H1 (cell line): ENCODE results near the gene FAM72B. TPM values are rescaled to one million over a fixed set of nuclear protein-coding genes. Genes with fewer than 3 reads are reported as not detected.
"Not testable (repeated sequence)": the region's sequence is repeated elsewhere in the genome, so short reads cannot be mapped to it uniquely, and the experiment has no call there.

Experiments used
- CTCF ChIA-PET: fragments of 300-600 bp; sonication (Branson Sonifier 250); formaldehyde crosslinking; loops from one replicate; lab custom pipeline; 2021; ENCODE audit not compliant: partially characterized antibody; lab: Charles Lee
- POLR2A ChIA-PET: fragments of 300-600 bp; sonication (Branson Sonifier 250); formaldehyde crosslinking; loops from one replicate; lab custom pipeline; 2021; ENCODE audit warnings: inconsistent platforms; ENCODE audit not compliant: partially characterized antibody; lab: Charles Lee
- DNase-seq, 2 experiments: peaks; one replicate each; pipeline versions ENCODE4 v3.0.0 to v3.0.0-alpha.2; 2010 to 2022; ENCODE audit warnings: low spot score in 2 of 2, low read depth in 1 of 2, mixed read lengths in 1 of 2
- FAIRE-seq: peaks from 2 replicates; lab custom pipeline; 2011; peaks lifted over from hg19 to GRCh38; lab: Jason Lieb, UNC
- H2AFZ ChIP-seq: 2 replicates; pipeline ENCODE4 v1.8.1; 2012; ENCODE audit warnings: low read length, inconsistent platforms
- H2AK5ac ChIP-seq: 2 replicates; pipeline ENCODE4 v1.6.1; 2013; ENCODE audit warnings: low read depth, low read length
- H2BK120ac ChIP-seq: replicated peaks from 2 replicates; pipeline ENCODE3; 2013; ENCODE audit warnings: low read depth, low read length, inconsistent platforms
- H2BK12ac ChIP-seq: 2 replicates; pipeline ENCODE4 v1.6.1; 2013; ENCODE audit warnings: low read depth, low read length
- H2BK15ac ChIP-seq: 2 replicates; pipeline ENCODE4 v1.6.1; 2013; ENCODE audit warnings: low read length
- H2BK20ac ChIP-seq: 2 replicates; pipeline ENCODE4 v1.6.1; 2013; ENCODE audit warnings: low read length
- H2BK5ac ChIP-seq: 2 replicates; pipeline ENCODE4 v1.6.1; 2013; ENCODE audit warnings: low read depth, low read length
- H3K14ac ChIP-seq: 2 replicates; pipeline ENCODE4 v1.6.1; 2013; ENCODE audit warnings: inconsistent platforms; ENCODE audit not compliant: insufficient read length
- H3K18ac ChIP-seq: 2 replicates; pipeline ENCODE4 v1.6.1; 2013; ENCODE audit warnings: low read length; ENCODE audit errors: extremely low read depth
- H3K23ac ChIP-seq: 2 replicates; pipeline ENCODE4 v1.6.1; 2013; ENCODE audit warnings: inconsistent platforms; ENCODE audit not compliant: insufficient read length
- H3K23me2 ChIP-seq: 2 replicates; pipeline ENCODE4 v1.6.1; 2013; ENCODE audit warnings: low read depth, low read length
- H3K27ac ChIP-seq: 2 replicates; pipeline ENCODE4 v1.6.1; 2011; ENCODE audit warnings: low read depth, low read length, inconsistent platforms
- H3K27me3 ChIP-seq, 4 experiments: replicated peaks in 1 of 4; 1 replicate in 1 of 4; 2 replicates in 3 of 4; pipeline versions ENCODE4 v1.6.1 to v1.8.1; 2011 to 2013; ENCODE audit warnings: low read length in 3 of 4, mild to moderate bottlenecking in 3 of 4, inconsistent platforms in 2 of 4, mixed read lengths in 2 of 4, moderate library complexity in 1 of 4; ENCODE audit not compliant: control insufficient read depth in 3 of 4, insufficient read depth in 3 of 4; ENCODE audit errors: extremely low read depth in 1 of 4
- H3K36me3 ChIP-seq, 4 experiments: 2 replicates each; pipeline versions ENCODE4 v1.6.1 to v1.8.1; 2011 to 2013; ENCODE audit warnings: mild to moderate bottlenecking in 4 of 4, low read length in 3 of 4, moderate library complexity in 2 of 4, control low read depth in 1 of 4, inconsistent platforms in 1 of 4; ENCODE audit not compliant: insufficient read depth in 4 of 4, control insufficient read depth in 2 of 4
- H3K4ac ChIP-seq: replicated peaks from 2 replicates; pipeline ENCODE3; 2013; ENCODE audit warnings: low read length, low read depth, mixed read lengths, inconsistent platforms; ENCODE audit not compliant: insufficient read length
- H3K4me1 ChIP-seq, 4 experiments: replicated peaks in 1 of 4; 1 replicate in 1 of 4; 2 replicates in 3 of 4; pipeline versions ENCODE4 v1.6.1 to v1.8.1; 2011 to 2013; ENCODE audit warnings: low read length in 3 of 4, inconsistent platforms in 2 of 4, mixed read lengths in 1 of 4; ENCODE audit not compliant: insufficient read depth in 4 of 4, control insufficient read depth in 3 of 4
- H3K4me2 ChIP-seq, 2 experiments: 2 replicates each; pipeline versions ENCODE4 v1.6.1 to v1.8.1; 2011 to 2013; ENCODE audit warnings: low read depth in 2 of 2, low read length in 2 of 2, control low read depth in 1 of 2, inconsistent platforms in 1 of 2, mild to moderate bottlenecking in 1 of 2; ENCODE audit not compliant: insufficient read depth in 1 of 2
- H3K4me3 ChIP-seq, 4 experiments: fragments of 200-600, 300-600 bp in 1 of 4; sonication (generic), shearing (Covaris generic), sonication (Bioruptor Twin) in 1 of 4; 2 replicates each; pipeline versions ENCODE4 v1.5.1 to v1.8.1; 2011 to 2016; ENCODE audit warnings: low read length in 4 of 4, low read depth in 3 of 4, control low read depth in 2 of 4, inconsistent platforms in 2 of 4, mild to moderate bottlenecking in 2 of 4, mixed read lengths in 1 of 4, moderate library complexity in 1 of 4; ENCODE audit not compliant: insufficient read depth in 2 of 4; ENCODE audit errors: extremely low read depth in 1 of 4
- H3K56ac ChIP-seq: replicated peaks from 2 replicates; pipeline ENCODE3; 2013; ENCODE audit warnings: low read depth, mild to moderate bottlenecking, mixed read lengths, low read length, inconsistent platforms; ENCODE audit not compliant: insufficient read length
- H3K79me1 ChIP-seq: 2 replicates; pipeline ENCODE4 v1.6.1; 2013; ENCODE audit warnings: low read depth, low read length, control low read depth
- H3K79me2 ChIP-seq, 2 experiments: 2 replicates each; pipeline versions ENCODE4 v1.6.1 to v1.8.1; 2012 to 2013; ENCODE audit warnings: low read length in 2 of 2, mild to moderate bottlenecking in 2 of 2, inconsistent platforms in 1 of 2; ENCODE audit not compliant: insufficient read depth in 2 of 2, control insufficient read depth in 1 of 2
- H3K9ac ChIP-seq, 4 experiments: replicated peaks in 1 of 4; 1 replicate in 1 of 4; 2 replicates in 3 of 4; pipeline versions ENCODE4 v1.6.1 to v1.8.1; 2011 to 2013; ENCODE audit warnings: low read depth in 3 of 4, low read length in 3 of 4, control low read depth in 2 of 4, mild to moderate bottlenecking in 2 of 4, moderate library complexity in 2 of 4, inconsistent platforms in 1 of 4; ENCODE audit errors: extremely low read depth in 1 of 4
- H3K9me3 ChIP-seq, 2 experiments: 2 replicates each; pipeline versions ENCODE4 v1.6.1 to v1.8.1; 2012 to 2013; ENCODE audit warnings: mild to moderate bottlenecking in 2 of 2, moderate library complexity in 2 of 2, control low read depth in 1 of 2, inconsistent platforms in 1 of 2, low read depth in 1 of 2, low read length in 1 of 2, mixed read lengths in 1 of 2; ENCODE audit not compliant: insufficient read depth in 2 of 2
- H4K20me1 ChIP-seq, 2 experiments: replicated peaks in 1 of 2; 2 replicates each; pipeline versions ENCODE3 to v1.8.1; 2011 to 2013; ENCODE audit warnings: inconsistent platforms in 2 of 2, low read length in 2 of 2, mild to moderate bottlenecking in 1 of 2; ENCODE audit not compliant: insufficient read depth in 2 of 2, control insufficient read depth in 1 of 2
- H4K5ac ChIP-seq: 2 replicates; pipeline ENCODE4 v1.6.1; 2013; ENCODE audit warnings: low read length, low read depth, mixed read lengths, inconsistent platforms; ENCODE audit not compliant: insufficient read length
- H4K8ac ChIP-seq: 2 replicates; pipeline ENCODE4 v1.8.0; 2013; ENCODE audit warnings: mild to moderate bottlenecking, moderate library complexity, low read length, inconsistent platforms; ENCODE audit not compliant: insufficient read depth; ENCODE audit errors: extremely low read depth
- H4K91ac ChIP-seq: replicated peaks from 2 replicates; pipeline ENCODE3; 2013; ENCODE audit warnings: low read length, mixed read lengths, inconsistent platforms; ENCODE audit not compliant: insufficient read length
- WGBS, 2 experiments: shearing (Covaris generic) in 1 of 2; methylation state at CpG; one replicate each; pipeline versions ENCODE4 v1.1.6 to v1.1.7; 2013 to 2015; ENCODE audit warnings: low lambda C conversion rate in 2 of 2, mixed read lengths in 2 of 2, inconsistent platforms in 1 of 2, low coverage in 1 of 2, missing lambda C conversion rate in 1 of 2; ENCODE audit not compliant: insufficient replicate concordance in 2 of 2, insufficient coverage in 1 of 2, insufficient read length in 1 of 2; ENCODE audit errors: extremely low coverage in 1 of 2, missing lambda C conversion rate in 1 of 2; 5-methylcytosine and 5-hydroxymethylcytosine counted together
- polyA plus RNA-seq, 7 experiments: library from polyadenylated mRNA; depleted of rRNA in 3 of 7; stranded (reverse) in 5 of 7; unstranded in 2 of 7; fragments of >200 nt in 5 of 7; fragments of 200-250 nt in 2 of 7; gene quantifications; 1 replicate in 5 of 7; 2 replicates in 1 of 7; 4 replicates in 1 of 7; pipeline versions ENCODE4 v1.2.1 to v1.2.3, GENCODE V29; 2011 to 2013; ENCODE audit warnings: missing spikeins in 2 of 7, mixed read lengths in 2 of 7
- total RNA-seq: library from RNA; stranded (reverse); fragmentation: NEBNext Ultra II Directional; extraction: Animal tissue kit (Norgen Biotek cat#: 25700); gene quantifications from 2 replicates; pipeline ENCODE4 v1.2.1, GENCODE V29; 2021

FAM72B gene
- total and polyA plus RNA-seq, 2 of the 8 experiments (the other 6 are each of a cell fraction or from before 2014, with no cell fraction given): 7.7 to 20.7 TPM

- H4K8ac ChIP-seq, H3K23ac ChIP-seq, H3K23me2 ChIP-seq, H2BK12ac ChIP-seq, H3K4me2 ChIP-seq, H3K18ac ChIP-seq, FAIRE-seq, H3K4me3 ChIP-seq, H2AFZ ChIP-seq, H4K5ac ChIP-seq, H2BK120ac ChIP-seq, H3K27ac ChIP-seq, POLR2A ChIA-PET, H3K9me3 ChIP-seq, H4K91ac ChIP-seq, H2BK15ac ChIP-seq, H3K4me1 ChIP-seq, H3K79me1 ChIP-seq, H3K4ac ChIP-seq, H2AK5ac ChIP-seq, H4K20me1 ChIP-seq, H3K14ac ChIP-seq, CTCF ChIA-PET, H3K36me3 ChIP-seq, H2BK5ac ChIP-seq, DNase-seq, H3K9ac ChIP-seq, H3K79me2 ChIP-seq, H3K56ac ChIP-seq, H2BK20ac ChIP-seq, H3K27me3 ChIP-seq: not testable (repeated sequence)
These were observed 5.9 kb downstream of the FAM72B start for GRCh38 chr1:121178197-121178596.

DNA sequence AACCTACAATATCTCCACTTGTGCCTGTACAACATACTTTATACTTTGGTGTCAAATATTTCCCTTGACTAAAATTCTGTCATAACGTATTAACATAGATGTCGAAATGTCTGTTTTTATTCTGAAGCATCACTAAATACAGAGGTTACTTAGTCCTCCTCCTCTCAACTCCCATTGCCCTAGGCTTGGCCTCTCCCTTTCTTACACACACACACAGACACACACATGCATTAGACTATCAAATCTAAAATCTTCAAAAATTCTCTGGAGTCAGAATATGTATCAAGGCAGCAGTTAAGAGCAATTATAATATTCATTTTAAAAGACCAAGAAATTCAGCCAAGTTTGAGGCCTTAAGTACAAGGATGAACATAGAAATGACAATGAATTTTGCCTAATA, 7.5 kb downstream of the FAM72B start:
- H3K14ac ChIP-seq, H3K27me3 ChIP-seq, H4K91ac ChIP-seq, H4K8ac ChIP-seq, H3K4me3 ChIP-seq, H3K23me2 ChIP-seq, H2BK12ac ChIP-seq, CTCF ChIA-PET, H3K4ac ChIP-seq, H2BK5ac ChIP-seq, H3K4me1 ChIP-seq, H3K9me3 ChIP-seq, H2AFZ ChIP-seq, FAIRE-seq, H3K9ac ChIP-seq, DNase-seq, H3K4me2 ChIP-seq, H3K36me3 ChIP-seq, H3K79me2 ChIP-seq, H2BK20ac ChIP-seq, H3K56ac ChIP-seq, H2BK15ac ChIP-seq, H3K18ac ChIP-seq, H3K27ac ChIP-seq, H4K5ac ChIP-seq, H3K23ac ChIP-seq, H4K20me1 ChIP-seq, H2AK5ac ChIP-seq, POLR2A ChIA-PET, H2BK120ac ChIP-seq, H3K79me1 ChIP-seq: not testable (repeated sequence)
- WGBS, 2 experiments: 79% methylated on average over 2 of the region's 2 CpGs; no CpG with 5 or more reads in 1 of the 2 experiments
